Gastroesophageal sphincter (tissue), 3 donors: ENCODE data around the gene RPP38.

Experiments
- EP300 ChIP-seq: sonication (generic); formaldehyde crosslinking; IDR thresholded peaks from one replicate; pipeline ENCODE4 v1.6.1; 2017; ENCODE audit warnings: antibody characterized with exemption, mild to moderate bottlenecking
- POLR2A ChIP-seq, 2 donors: fragments of 450-650 bp; IDR thresholded peaks; one replicate each; pipeline ENCODE4 v1.6.1; 2017; ENCODE audit warnings: antibody characterized with exemption in 2 of 2, mild to moderate bottlenecking in 2 of 2, moderate library complexity in 1 of 2
- TF ChIP-seq, protein P1 (sequence below), 4 experiments: fragments of 200-600 bp in 2 of 4; fragments of 450-650 bp in 2 of 4; sonication (generic) in 1 of 4; IDR thresholded peaks; one replicate each; pipeline ENCODE4 v1.5.1; 2017 to 2019; ENCODE audit warnings: antibody characterized with exemption in 4 of 4, mild to moderate bottlenecking in 2 of 4, moderate library complexity in 2 of 4

- TF ChIP-seq, protein P1, sequence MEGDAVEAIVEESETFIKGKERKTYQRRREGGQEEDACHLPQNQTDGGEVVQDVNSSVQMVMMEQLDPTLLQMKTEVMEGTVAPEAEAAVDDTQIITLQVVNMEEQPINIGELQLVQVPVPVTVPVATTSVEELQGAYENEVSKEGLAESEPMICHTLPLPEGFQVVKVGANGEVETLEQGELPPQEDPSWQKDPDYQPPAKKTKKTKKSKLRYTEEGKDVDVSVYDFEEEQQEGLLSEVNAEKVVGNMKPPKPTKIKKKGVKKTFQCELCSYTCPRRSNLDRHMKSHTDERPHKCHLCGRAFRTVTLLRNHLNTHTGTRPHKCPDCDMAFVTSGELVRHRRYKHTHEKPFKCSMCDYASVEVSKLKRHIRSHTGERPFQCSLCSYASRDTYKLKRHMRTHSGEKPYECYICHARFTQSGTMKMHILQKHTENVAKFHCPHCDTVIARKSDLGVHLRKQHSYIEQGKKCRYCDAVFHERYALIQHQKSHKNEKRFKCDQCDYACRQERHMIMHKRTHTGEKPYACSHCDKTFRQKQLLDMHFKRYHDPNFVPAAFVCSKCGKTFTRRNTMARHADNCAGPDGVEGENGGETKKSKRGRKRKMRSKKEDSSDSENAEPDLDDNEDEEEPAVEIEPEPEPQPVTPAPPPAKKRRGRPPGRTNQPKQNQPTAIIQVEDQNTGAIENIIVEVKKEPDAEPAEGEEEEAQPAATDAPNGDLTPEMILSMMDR (IDR thresholded peaks at IDR 0.05), result no peak
- TF ChIP-seq EP300, result no peak
- no peak for TF ChIP-seq POLR2A (IDR thresholded peaks at IDR 0.05)
These were observed 47.6 kb downstream of the RPP38 start for GRCh38 chr10:15144788-15145187.
